IPS-18c (cell line): ENCODE data around the gene RAD52.

ENCODE experiments used
- H3K4me3 ChIP-seq: 2 replicates; pipeline ENCODE4 v1.7.0; 2013; ENCODE audit warnings: low read depth, mild to moderate bottlenecking, low read length, moderate library complexity; ENCODE audit not compliant: insufficient read depth
- H3K9me3 ChIP-seq: one replicate; pipeline ENCODE4 v1.6.1; 2013; ENCODE audit warnings: mild to moderate bottlenecking, low read length, moderate library complexity; ENCODE audit not compliant: control insufficient read depth, insufficient read depth

RAD52 gene

DNA sequence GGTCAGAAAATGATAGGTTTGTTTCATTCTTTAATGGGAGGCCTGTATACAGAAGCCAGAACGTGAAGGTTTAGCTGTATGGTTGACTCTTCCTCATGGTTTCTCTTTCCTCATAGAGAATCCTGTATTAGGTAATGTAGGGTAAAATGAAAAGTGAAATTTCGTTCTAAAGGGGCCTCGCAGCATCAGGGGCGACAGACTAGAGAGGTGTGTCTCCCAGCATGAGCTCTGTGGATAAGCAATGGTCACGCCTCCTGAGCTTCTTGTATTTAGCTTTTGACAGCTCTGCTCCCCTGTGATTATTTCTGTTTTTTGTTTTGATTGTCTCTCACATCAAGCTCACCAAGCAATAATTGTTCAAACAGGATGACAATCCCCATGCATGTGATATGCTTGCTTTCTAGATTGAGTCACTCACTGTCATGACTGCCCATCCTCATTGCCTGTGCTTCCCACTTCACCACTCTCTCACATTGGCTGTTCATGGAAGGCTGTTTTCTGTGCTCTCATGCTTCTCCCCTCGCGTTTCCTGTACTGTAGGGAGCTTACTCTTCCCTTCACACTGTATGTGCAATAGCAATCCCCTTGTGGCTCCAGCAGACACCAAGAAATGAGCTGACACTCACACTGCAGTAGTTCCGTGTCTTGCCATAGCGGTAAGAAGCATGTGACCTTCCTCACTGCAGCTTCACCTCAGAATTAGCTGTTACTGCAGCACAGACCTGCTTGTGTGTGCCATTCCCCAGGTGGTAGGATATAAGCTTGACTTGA is 44.0 kb downstream of the RAD52 start:
- no peak overlapping the region for H3K4me3 ChIP-seq
- H3K9me3 ChIP-seq, result peaks cover 2% of the 10 kb centered on the region

DNA sequence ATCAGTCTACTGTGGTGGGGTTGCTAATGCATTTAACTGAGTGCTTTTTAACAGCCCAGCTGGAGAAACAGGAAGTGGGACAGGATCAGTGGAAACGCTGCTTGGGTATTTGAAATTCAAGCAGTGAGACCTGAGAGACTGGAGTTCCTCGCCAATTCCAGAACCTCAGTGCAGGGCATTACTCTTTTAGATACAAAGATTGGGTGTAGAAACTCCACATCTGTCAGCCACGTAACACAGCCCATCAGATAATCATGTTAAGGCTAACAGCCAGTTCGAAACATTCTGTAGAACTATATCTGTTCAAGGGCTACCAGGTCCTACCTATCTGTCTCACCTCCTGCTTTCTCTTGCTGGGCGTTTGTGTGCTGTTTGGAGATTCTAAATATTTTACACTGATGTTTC is 45.5 kb downstream of the RAD52 start:
- H3K4me3 ChIP-seq, result no peak overlapping the region
- H3K9me3 ChIP-seq, result peaks cover 2% of the 10 kb centered on the region

DNA sequence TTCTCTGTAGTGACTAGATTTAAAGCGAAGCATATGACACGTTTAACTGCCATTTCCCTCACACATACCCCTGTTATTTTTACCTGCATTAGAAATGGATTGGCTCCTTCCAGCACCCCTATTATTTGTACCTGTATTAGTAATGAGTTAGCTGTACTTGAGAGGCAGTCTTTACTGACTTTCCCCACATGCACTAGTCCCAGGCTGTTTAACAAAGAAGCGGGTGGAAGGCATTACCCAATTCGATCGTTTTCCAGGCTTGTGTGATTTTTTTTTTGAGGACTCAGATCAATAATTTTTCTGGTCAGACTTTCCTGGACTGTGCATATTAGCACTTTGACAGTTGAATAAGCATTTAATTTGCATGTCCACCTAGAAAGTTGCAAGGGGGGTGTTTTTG is 46.4 kb downstream of the RAD52 start:
- Histone ChIP-seq H3K4me3 (no peak overlapping the region), H3K9me3 (peaks cover 2% of the 10 kb centered on the region)

DNA sequence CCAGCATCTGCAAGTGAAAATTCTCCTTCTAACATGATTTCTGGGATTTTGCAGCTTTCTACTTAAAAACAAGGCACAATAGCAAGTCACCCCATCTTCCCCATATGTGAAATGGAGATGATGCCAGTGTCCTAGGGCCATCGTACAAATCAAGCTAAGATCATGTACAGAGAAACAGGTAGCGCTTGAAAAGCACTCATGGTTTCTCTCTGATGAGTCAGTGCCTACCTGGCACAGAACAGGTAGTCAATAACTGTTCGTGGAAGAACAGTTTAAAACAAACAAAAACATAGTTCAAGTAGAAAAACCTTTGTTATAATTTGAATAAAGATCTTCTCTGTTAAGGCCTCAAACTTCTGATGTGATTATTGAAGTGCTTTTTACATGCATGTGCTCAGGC is 46.9 kb downstream of the RAD52 start:
- no peak overlapping the region for H3K4me3 ChIP-seq
- peaks cover 2% of the 10 kb centered on the region for H3K9me3 ChIP-seq

DNA sequence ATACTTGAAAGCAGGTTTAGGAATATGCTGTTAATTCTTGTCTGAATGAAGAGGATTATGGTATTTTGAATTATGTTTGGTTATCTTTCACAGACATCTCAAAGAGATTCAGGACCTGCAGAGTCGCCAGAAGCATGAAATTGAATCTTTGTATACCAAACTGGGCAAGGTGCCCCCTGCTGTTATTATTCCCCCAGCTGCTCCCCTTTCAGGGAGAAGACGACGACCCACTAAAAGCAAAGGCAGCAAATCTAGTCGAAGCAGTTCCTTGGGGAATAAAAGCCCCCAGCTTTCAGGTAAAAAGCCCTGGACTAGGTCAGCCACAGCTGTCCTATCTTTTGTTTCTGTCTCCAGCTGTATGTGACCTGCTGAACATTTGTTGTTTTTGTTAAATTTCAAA is 52.1 kb downstream of the RAD52 start:
- no peak overlapping the region for H3K4me3 ChIP-seq
- H3K9me3 ChIP-seq, result no peaks in the 10 kb centered on the region

DNA sequence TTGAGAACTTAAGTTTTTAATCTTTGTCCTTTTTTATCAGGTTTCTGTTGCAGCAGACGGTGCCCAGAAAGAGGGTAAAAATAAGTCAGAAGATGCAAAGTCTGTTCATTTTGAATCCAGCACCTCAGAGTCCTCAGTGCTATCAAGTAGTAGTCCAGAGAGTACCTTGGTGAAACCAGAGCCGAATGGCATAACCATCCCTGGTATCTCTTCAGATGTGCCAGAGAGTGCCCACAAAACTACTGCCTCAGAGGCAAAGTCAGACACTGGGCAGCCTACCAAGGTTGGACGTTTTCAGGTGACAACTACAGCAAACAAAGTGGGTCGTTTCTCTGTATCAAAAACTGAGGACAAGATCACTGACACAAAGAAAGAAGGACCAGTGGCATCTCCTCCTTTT is 53.5 kb downstream of the RAD52 start:
- Histone ChIP-seq H3K9me3 (no peaks in the 10 kb centered on the region), H3K4me3 (no peak overlapping the region)

DNA sequence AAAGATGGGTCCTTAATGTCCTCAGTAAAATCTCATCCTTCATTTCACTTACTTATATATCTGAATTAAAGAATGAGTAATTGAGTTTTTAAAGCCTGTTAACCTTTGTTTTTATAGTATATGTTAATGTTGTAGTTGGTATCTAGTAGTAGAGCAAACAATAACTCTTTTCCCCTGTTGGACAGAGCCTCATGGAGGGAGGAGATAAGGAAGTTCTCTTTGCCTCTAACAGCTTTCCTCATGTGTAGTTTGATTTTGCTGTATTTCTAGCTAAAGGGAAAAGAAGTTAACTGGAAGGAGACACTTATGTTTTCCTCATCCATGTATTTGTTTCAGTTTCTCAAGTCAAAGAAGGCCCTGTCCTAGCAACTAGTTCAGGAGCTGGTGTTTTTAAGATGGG is 55.3 kb downstream of the RAD52 start:
- H3K4me3 ChIP-seq, result no peak overlapping the region

DNA sequence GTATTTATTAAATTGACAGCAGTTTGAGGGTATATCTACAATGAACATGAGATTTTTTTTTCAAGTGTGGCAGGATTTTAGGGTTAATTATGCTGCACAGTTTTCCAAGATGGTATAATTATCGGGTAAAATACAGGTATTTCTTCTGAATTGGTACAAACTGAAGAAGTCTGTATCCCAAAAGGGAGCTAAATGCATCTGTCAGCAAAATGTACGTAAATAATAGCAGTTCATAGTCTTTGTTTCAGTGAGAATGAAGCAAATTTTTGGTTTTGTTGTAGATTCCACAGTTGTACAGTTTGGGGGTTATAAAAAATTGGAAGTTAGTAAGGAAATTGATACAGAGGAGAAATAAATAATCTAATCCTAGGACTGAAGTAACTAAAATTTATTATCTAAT is 63.3 kb downstream of the RAD52 start:
- Histone ChIP-seq H3K4me3 (no peak overlapping the region), H3K9me3 (no peaks in the 10 kb centered on the region)

More for the DNA sequence above, 55.3 kb downstream of the RAD52 start:
- no peaks in the 10 kb centered on the region for H3K9me3 ChIP-seq

DNA sequence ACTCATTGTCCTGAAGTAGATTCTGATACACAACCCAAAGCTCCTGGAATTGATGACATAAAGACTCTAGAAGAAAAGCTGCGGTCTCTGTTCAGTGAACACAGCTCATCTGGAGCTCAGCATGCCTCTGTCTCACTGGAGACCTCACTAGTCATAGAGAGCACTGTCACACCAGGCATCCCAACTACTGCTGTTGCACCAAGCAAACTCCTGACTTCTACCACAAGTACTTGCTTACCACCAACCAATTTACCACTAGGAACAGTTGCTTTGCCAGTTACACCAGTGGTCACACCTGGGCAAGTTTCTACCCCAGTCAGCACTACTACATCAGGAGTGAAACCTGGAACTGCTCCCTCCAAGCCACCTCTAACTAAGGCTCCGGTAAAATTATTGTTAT is 63.8 kb downstream of the RAD52 start:
- no peaks in the 10 kb centered on the region for H3K9me3 ChIP-seq
- H3K4me3 ChIP-seq, result no peak overlapping the region

DNA sequence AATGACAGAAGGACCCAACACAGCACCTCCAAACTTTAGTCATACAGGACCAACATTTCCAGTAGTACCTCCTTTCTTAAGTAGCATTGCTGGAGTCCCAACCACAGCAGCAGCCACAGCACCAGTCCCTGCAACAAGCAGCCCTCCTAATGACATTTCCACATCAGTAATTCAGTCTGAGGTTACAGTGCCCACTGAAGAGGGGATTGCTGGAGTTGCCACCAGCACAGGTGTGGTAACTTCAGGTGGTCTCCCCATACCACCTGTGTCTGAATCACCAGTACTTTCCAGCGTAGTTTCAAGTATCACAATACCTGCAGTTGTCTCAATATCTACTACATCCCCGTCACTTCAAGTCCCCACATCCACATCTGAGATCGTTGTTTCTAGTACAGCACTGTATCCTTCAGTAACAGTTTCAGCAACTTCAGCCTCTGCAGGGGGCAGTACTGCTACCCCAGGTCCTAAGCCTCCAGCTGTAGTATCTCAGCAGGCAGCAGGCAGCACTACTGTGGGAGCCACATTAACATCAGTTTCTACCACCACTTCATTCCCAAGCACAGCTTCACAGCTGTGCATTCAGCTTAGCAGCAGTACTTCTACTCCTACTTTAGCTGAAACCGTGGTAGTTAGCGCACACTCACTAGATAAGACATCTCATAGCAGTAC is 64.6 kb downstream of the RAD52 start:
- no peak overlapping the region for H3K4me3 ChIP-seq
- no peaks in the 10 kb centered on the region for H3K9me3 ChIP-seq

DNA sequence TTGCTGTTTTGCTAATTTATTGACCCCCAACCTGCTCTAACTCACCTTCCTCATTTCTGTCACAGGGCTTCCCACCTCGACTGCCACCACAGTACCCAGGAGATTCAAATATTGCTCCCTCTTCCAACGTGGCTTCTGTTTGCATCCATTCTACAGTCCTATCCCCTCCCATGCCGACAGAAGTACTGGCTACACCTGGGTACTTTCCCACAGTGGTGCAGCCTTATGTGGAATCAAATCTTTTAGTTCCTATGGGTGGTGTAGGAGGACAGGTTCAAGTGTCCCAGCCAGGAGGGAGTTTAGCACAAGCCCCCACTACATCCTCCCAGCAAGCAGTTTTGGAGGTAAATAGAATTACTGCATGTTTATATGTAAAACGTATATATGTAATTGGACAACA is 68.8 kb downstream of the RAD52 start:
- Histone ChIP-seq H3K4me3 (no peak overlapping the region), H3K9me3 (no peaks in the 10 kb centered on the region)

DNA sequence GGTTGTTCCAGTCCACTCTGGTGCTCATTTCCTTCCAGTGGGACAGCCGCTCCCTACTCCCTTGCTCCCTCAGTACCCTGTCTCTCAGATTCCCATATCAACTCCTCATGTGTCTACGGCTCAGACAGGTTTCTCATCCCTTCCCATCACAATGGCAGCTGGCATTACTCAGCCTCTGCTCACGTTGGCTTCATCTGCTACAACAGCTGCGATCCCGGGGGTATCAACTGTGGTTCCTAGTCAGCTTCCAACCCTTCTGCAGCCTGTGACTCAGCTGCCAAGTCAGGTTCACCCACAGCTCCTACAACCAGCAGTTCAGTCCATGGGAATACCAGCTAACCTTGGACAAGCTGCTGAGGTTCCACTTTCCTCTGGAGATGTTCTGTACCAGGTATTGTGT is 69.9 kb downstream of the RAD52 start:
- H3K4me3 ChIP-seq, result no peak overlapping the region
- H3K9me3 ChIP-seq, result no peaks in the 10 kb centered on the region

DNA sequence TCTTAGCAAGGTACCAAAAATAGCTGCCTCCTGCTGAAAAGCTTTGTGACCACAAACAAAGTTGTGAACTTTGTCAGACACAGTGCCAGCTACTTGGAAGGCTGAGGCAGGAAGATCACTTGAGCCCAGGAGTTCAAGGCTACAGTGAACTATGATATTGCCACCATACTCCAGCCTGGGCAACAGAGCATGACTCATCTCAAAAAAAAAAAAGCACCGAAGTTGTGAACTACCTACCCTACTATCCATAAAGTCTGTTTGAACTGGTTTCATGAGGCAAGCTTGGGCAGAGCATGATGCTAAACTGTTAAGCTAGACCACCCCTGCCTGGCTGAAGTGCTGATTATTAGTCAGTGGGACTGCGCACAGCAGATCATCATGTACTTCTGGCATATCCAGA is 75.5 kb downstream of the RAD52 start:
- Histone ChIP-seq H3K4me3 (no peak overlapping the region), H3K9me3 (no peaks in the 10 kb centered on the region)

DNA sequence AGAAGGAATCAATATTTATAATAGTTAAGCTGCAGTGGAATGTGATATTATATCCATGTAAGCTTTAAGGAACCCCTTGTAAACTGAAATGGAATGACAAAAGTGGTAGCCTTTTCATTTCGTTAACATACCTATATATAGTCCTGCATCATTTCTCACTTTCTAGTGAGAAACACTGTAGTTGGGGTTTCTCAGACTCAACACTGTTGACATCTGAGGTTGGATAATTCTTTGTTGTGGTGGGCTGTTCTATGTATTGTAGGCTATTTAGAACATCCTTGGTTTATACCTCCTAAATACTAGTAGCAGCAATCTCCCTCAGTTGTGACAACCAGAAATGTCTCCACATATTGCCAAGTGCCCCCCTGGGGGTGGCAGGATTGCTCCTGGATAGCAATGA is 79.1 kb downstream of the RAD52 start:
- H3K4me3 ChIP-seq, result no peak overlapping the region

DNA sequence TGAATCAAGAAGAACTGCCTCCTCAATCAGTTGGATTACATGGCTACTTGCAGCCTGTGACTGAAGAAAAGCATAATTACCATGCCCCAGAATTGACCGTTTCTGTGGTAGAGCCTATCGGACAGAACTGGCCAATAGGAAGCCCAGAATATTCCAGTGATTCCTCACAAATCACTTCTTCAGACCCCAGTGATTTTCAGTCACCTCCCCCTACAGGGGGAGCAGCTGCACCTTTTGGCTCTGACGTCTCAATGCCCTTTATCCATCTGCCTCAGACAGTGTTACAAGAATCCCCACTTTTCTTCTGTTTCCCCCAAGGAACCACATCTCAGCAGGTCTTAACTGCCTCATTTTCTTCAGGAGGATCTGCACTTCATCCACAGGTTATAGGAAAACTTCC is 80.8 kb downstream of the RAD52 start:
- H3K9me3 ChIP-seq, result no peaks in the 10 kb centered on the region
- no peak overlapping the region for H3K4me3 ChIP-seq

More for the DNA sequence above, 79.1 kb downstream of the RAD52 start:
- no peaks in the 10 kb centered on the region for H3K9me3 ChIP-seq

DNA sequence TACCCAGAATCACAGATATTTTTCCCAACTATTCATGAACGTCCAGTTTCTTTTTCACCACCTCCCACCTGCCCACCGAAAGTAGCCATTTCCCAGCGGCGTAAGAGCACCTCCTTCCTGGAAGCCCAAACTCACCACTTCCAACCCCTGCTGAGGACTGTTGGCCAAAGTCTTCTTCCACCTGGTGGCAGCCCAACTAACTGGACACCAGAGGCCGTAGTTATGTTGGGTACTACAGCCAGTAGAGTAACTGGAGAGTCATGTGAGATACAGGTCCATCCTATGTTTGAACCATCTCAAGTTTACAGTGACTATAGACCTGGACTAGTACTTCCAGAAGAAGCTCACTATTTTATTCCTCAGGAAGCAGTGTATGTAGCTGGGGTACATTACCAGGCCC is 81.6 kb downstream of the RAD52 start:
- Histone ChIP-seq H3K9me3 (no peaks in the 10 kb centered on the region), H3K4me3 (no peak overlapping the region)

DNA sequence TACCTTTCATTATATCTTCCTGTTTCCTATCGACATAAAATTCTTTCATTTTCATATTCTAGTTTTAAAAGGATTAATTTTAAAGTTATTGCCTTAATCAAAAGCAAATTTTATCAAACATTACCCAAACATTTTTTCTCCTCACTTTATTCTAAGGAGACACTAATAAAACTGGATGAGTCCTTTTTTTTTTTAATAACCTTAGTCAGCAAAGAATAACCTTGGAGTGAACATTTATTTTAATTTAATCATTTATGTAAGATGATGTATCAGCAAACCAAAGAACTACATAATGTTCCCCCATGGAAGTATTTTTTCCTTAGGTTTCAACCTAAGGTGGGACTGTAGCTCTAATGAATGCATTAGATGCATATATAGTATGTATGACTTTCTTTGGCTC is 83.9 kb downstream of the RAD52 start:
- no peak overlapping the region for H3K4me3 ChIP-seq
- H3K9me3 ChIP-seq, result no peaks in the 10 kb centered on the region

DNA sequence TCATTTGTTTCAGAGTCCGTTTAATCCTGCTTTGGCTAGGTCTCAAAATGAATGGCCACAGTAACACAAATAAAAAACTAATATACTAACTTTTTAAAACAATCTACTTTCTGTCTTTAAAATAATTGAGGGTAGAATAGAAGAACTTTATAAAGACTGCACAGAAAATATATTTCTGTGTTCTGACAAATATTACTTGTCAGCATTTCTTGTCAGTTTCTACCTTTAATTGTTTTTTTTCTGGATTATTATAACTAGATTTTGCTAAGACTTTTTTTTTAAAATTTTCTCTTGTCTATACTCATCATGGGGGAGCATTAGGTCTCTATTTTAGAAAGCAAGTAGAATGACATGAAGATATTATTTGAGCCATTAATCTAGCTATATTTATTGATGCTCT is 86.2 kb downstream of the RAD52 start:
- Histone ChIP-seq H3K9me3 (no peaks in the 10 kb centered on the region), H3K4me3 (no peak overlapping the region)
